Measurements from ENCODE around the gene ALPK1.

ALPK1 gene

GRCh38 chr4:112370466-112370865 lies 73.3 kb downstream of the ALPK1 start:
- H3K9me3 ChIP-seq (ENCODE audit: insufficient read depth, low read length) = no peaks in the 10 kb centered on the region

DNA sequence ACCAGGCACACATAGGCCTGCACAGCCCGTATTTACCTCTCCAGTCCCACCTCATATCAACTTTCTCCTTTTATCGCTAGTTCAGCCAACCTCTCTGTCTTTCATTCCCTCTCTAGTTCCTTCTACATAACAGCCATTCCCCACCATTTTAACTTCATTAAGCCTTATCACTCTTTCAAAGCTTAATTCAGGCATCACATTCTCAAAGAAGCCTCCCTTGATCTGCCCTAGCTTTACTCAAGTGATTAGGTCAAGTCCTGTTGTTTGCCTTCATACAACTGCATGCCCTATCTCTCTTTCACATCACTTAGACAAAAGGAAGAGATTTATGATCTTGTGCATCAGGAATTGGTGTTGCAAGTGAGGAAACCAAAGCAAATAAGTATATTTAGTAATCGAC lies 74.2 kb downstream of the ALPK1 start:
- H3K4me3 ChIP-seq (ENCODE audit: insufficient read length, low read depth) = no peak overlapping the region
- H3K36me3 ChIP-seq (ENCODE audit: insufficient read depth, insufficient read length, low read length) = no peaks in the 10 kb centered on the region
- TF ChIP-seq YY1 (IDR thresholded peaks at IDR 0.05; ENCODE audit: insufficient read depth, insufficient read length) (no peak), ZNF274 (IDR thresholded peaks at IDR 0.05; ENCODE audit: low read depth, low read length) (no peak), SUZ12 (IDR thresholded peaks at IDR 0.05; ENCODE audit: extremely low read depth, insufficient read depth, insufficient read length) (no peak)
- H3K9ac ChIP-seq (ENCODE audit: insufficient read length, low read depth) = no peak overlapping the region
- no peak for DNase-seq (ENCODE audit: low read depth, low spot score)
- no peaks in the 10 kb centered on the region for H3K27me3 ChIP-seq (ENCODE audit: insufficient read depth, insufficient read length)
- no peaks in the 10 kb centered on the region for H3K4me1 ChIP-seq (ENCODE audit: insufficient read depth, insufficient read length)
- H3K9me3 ChIP-seq (ENCODE audit: insufficient read depth, low read length) = no peaks in the 10 kb centered on the region

More at GRCh38 chr4:112370466-112370865, 73.3 kb downstream of the ALPK1 start:
- no peaks in the 10 kb centered on the region for H3K27me3 ChIP-seq (ENCODE audit: insufficient read depth, insufficient read length)
- no peak for TF ChIP-seq SUZ12 (IDR thresholded peaks at IDR 0.05; ENCODE audit: extremely low read depth, insufficient read depth, insufficient read length)
- no peak for TF ChIP-seq ZNF274 (IDR thresholded peaks at IDR 0.05; ENCODE audit: low read depth, low read length)
- no peak for TF ChIP-seq YY1 (IDR thresholded peaks at IDR 0.05; ENCODE audit: insufficient read depth, insufficient read length)
- no peak for DNase-seq (ENCODE audit: low read depth, low spot score)
- H3K4me3 ChIP-seq (ENCODE audit: insufficient read length, low read depth) = no peak overlapping the region
- no peaks in the 10 kb centered on the region for H3K4me1 ChIP-seq (ENCODE audit: insufficient read depth, insufficient read length)
- no peaks in the 10 kb centered on the region for H3K36me3 ChIP-seq (ENCODE audit: insufficient read depth, insufficient read length, low read length)
- H3K9ac ChIP-seq (ENCODE audit: insufficient read length, low read depth) = no peak overlapping the region

GRCh38 chr4:112374850-112375249 lies 77.7 kb downstream of the ALPK1 start:
- no peaks in the 10 kb centered on the region for H3K9me3 ChIP-seq (ENCODE audit: insufficient read depth, low read length)
- H3K36me3 ChIP-seq (ENCODE audit: insufficient read depth, insufficient read length, low read length) = no peaks in the 10 kb centered on the region
- DNase-seq (ENCODE audit: low read depth, low spot score) = no peak
- H3K27me3 ChIP-seq (ENCODE audit: insufficient read depth, insufficient read length) = no peaks in the 10 kb centered on the region
- H3K9ac ChIP-seq (ENCODE audit: insufficient read length, low read depth) = no peak overlapping the region
- no peak for TF ChIP-seq ZNF274 (IDR thresholded peaks at IDR 0.05; ENCODE audit: low read depth, low read length)
- no peak for TF ChIP-seq SUZ12 (IDR thresholded peaks at IDR 0.05; ENCODE audit: extremely low read depth, insufficient read depth, insufficient read length)
- no peak for TF ChIP-seq YY1 (IDR thresholded peaks at IDR 0.05; ENCODE audit: insufficient read depth, insufficient read length)
- no peaks in the 10 kb centered on the region for H3K4me1 ChIP-seq (ENCODE audit: insufficient read depth, insufficient read length)
- no peak overlapping the region for H3K4me3 ChIP-seq (ENCODE audit: insufficient read length, low read depth)

DNA sequence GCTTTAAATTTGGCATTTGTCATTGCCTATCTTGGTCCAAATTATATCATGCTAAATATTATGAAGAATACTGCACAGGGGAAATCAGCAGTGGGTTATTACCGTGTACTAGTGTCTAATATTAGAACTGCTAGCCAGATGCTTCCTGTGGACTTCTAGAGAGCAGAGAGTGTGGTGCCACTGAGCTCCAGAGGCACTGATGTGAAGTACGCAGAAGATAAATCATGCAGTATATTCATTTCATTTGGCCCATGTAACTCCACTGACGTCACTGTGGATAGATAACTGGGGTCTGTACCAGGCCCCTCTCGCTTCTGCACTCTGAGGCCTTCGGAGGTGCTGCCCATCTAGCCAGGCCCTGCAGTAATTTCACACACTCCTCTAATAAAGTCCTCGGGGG lies 80.0 kb downstream of the ALPK1 start:
- Histone ChIP-seq H3K36me3 (ENCODE audit: insufficient read depth, insufficient read length, low read length) (no peaks in the 10 kb centered on the region), H3K4me1 (ENCODE audit: insufficient read depth, insufficient read length) (no peaks in the 10 kb centered on the region), H3K4me3 (ENCODE audit: insufficient read length, low read depth) (no peak overlapping the region), H3K9ac (ENCODE audit: insufficient read length, low read depth) (no peak overlapping the region), H3K27me3 (ENCODE audit: insufficient read depth, insufficient read length) (no peaks in the 10 kb centered on the region), H3K9me3 (ENCODE audit: insufficient read depth, low read length) (no peaks in the 10 kb centered on the region)
- TF ChIP-seq SUZ12 (IDR thresholded peaks at IDR 0.05; ENCODE audit: extremely low read depth, insufficient read depth, insufficient read length) (no peak), ZNF274 (IDR thresholded peaks at IDR 0.05; ENCODE audit: low read depth, low read length) (no peak), YY1 (IDR thresholded peaks at IDR 0.05; ENCODE audit: insufficient read depth, insufficient read length) (no peak)
- DNase-seq (ENCODE audit: low read depth, low spot score) = no peak

- Histone ChIP-seq H3K27me3 (ENCODE audit: insufficient read depth, insufficient read length) (no peaks in the 10 kb centered on the region), H3K4me3 (ENCODE audit: insufficient read length, low read depth) (no peak overlapping the region), H3K36me3 (ENCODE audit: insufficient read depth, insufficient read length, low read length) (no peaks in the 10 kb centered on the region), H3K4me1 (ENCODE audit: insufficient read depth, insufficient read length) (no peaks in the 10 kb centered on the region), H3K9ac (ENCODE audit: insufficient read length, low read depth) (no peak overlapping the region), H3K9me3 (ENCODE audit: insufficient read depth, low read length) (no peaks in the 10 kb centered on the region)
- DNase-seq (ENCODE audit: low read depth, low spot score) = no peak
- no peak for TF ChIP-seq SUZ12 (IDR thresholded peaks at IDR 0.05; ENCODE audit: extremely low read depth, insufficient read depth, insufficient read length)
- no peak for TF ChIP-seq ZNF274 (IDR thresholded peaks at IDR 0.05; ENCODE audit: low read depth, low read length)
- TF ChIP-seq YY1 (IDR thresholded peaks at IDR 0.05; ENCODE audit: insufficient read depth, insufficient read length) = no peak
Observed at GRCh38 chr4:112377594-112378242, 80.5 kb downstream of the ALPK1 start.

- Histone ChIP-seq H3K4me3 (ENCODE audit: insufficient read length, low read depth) (no peak overlapping the region), H3K4me1 (ENCODE audit: insufficient read depth, insufficient read length) (no peaks in the 10 kb centered on the region), H3K27me3 (ENCODE audit: insufficient read depth, insufficient read length) (no peaks in the 10 kb centered on the region), H3K9me3 (ENCODE audit: insufficient read depth, low read length) (no peaks in the 10 kb centered on the region), H3K36me3 (ENCODE audit: insufficient read depth, insufficient read length, low read length) (no peaks in the 10 kb centered on the region), H3K9ac (ENCODE audit: insufficient read length, low read depth) (no peak overlapping the region)
- no peak for TF ChIP-seq ZNF274 (IDR thresholded peaks at IDR 0.05; ENCODE audit: low read depth, low read length)
- TF ChIP-seq YY1 (IDR thresholded peaks at IDR 0.05; ENCODE audit: insufficient read depth, insufficient read length) = no peak
- no peak for TF ChIP-seq SUZ12 (IDR thresholded peaks at IDR 0.05; ENCODE audit: extremely low read depth, insufficient read depth, insufficient read length)
- no peak for DNase-seq (ENCODE audit: low read depth, low spot score)
Observed at GRCh38 chr4:112378243-112378620, 81.1 kb downstream of the ALPK1 start.

DNA sequence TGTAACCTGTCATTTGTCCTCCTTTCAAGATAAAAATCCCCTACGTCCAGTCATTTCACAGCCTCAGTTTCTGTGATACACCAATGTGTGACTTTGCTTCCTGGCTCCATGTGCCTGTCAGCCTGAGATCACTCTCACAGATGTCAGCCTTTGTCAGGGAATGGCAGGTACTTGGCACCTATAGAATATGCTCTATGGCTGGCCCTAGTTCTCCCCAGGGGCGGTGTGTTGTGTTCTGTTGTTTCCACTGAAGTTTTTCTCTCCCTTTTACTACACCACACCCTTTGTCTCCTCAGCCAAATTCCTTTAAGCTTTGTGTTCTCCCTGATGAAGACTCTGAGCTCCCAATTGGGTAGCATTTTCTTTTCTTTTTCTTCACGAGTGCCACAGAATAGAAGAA lies 81.7 kb downstream of the ALPK1 start:
- no peaks in the 10 kb centered on the region for H3K36me3 ChIP-seq (ENCODE audit: insufficient read depth, insufficient read length, low read length)
- DNase-seq (ENCODE audit: low read depth, low spot score) = no peak
- H3K4me1 ChIP-seq (ENCODE audit: insufficient read depth, insufficient read length) = no peaks in the 10 kb centered on the region
- H3K9ac ChIP-seq (ENCODE audit: insufficient read length, low read depth) = no peak overlapping the region
- H3K9me3 ChIP-seq (ENCODE audit: insufficient read depth, low read length) = no peaks in the 10 kb centered on the region
- no peak overlapping the region for H3K4me3 ChIP-seq (ENCODE audit: insufficient read length, low read depth)
- TF ChIP-seq ZNF274 (IDR thresholded peaks at IDR 0.05; ENCODE audit: low read depth, low read length) = no peak
- no peak for TF ChIP-seq YY1 (IDR thresholded peaks at IDR 0.05; ENCODE audit: insufficient read depth, insufficient read length)
- TF ChIP-seq SUZ12 (IDR thresholded peaks at IDR 0.05; ENCODE audit: extremely low read depth, insufficient read depth, insufficient read length) = no peak
- H3K27me3 ChIP-seq (ENCODE audit: insufficient read depth, insufficient read length) = no peaks in the 10 kb centered on the region

All from NT2/D1 (cell line).